ENCODE data around the gene CLIP2. TPM values are rescaled to one million over a fixed set of nuclear protein-coding genes. Genes with fewer than 3 reads are reported as not detected.
A peak's percentile ranks its signal among the peaks of the same experiment; 100 is the strongest.

Gene CLIP2
- total and polyA plus RNA-seq, 2 of the 4 experiments (the other 2 are of a cell fraction): 18.1 to 20.7 TPM

GRCh38 chr7:74404388-74404700 lies 115.1 kb downstream of the CLIP2 start:
- dilution Hi-C loops (cut with HindIII; ENCODE audit: low sequenced_read_pairs, unreplicated experiment): no loop called here
- H3K4me3 ChIP-seq (ENCODE audit: insufficient read depth, low read depth, low read length): no peak overlapping the region
- no peak overlapping the region for H3K14ac ChIP-seq (replicated peaks; ENCODE audit: low read depth, low read length)
- H3K56ac ChIP-seq (ENCODE audit: extremely low read depth, insufficient read depth, low read length): no peak overlapping the region
- H3K18ac ChIP-seq (ENCODE audit: low read depth, low read length): no peak overlapping the region
- H3K27me3 ChIP-seq (ENCODE audit: control insufficient read depth, insufficient read depth, low read length): no peaks in the 10 kb centered on the region
- H3K36me3 ChIP-seq (ENCODE audit: control insufficient read depth, insufficient read depth, low read length): peaks cover 41% of the 10 kb centered on the region
- H3K9me1 ChIP-seq (ENCODE audit: insufficient read depth, low read length): no peaks in the 10 kb centered on the region; the same call in 1 of the 2 replicates
- intact Hi-C loops (cut with micrococcal nuclease): no loop called here
- peaks cover 10% of the 10 kb centered on the region; the same call in 1 of the 2 replicates for H4K20me1 ChIP-seq (ENCODE audit: insufficient read depth, low read length)
- no peak overlapping the region for H3K4me2 ChIP-seq (ENCODE audit: low read depth, low read length)
- no TSS peak for BruUV-seq (replicated peaks)
- H3K4me1 ChIP-seq (ENCODE audit: control insufficient read depth, insufficient read depth, low read length): no peaks in the 10 kb centered on the region
- ChIA-PET POLR2A (ENCODE audit: unreplicated experiment) (no interaction called here), CTCF (no interaction called here)
- no peaks in the 10 kb centered on the region for H3K9me3 ChIP-seq (ENCODE audit: control insufficient read depth, insufficient read depth, low read length)
- DNase-seq: no peak
- no peak overlapping the region for H3K4ac ChIP-seq (ENCODE audit: low read depth, low read length)
- in situ Hi-C loops (cut with MboI; ENCODE audit: low sequenced_read_pairs): loop anchor here (5.0 kb wide), 1 partner anchor 197 kb away; no protein-coding TSS in a partner anchor
- peak overlapping the region; percentile 5 for H2AK9ac ChIP-seq (replicated peaks; ENCODE audit: low read depth, low read length, poor library complexity)
- no peak overlapping the region for H2BK120ac ChIP-seq (ENCODE audit: low read depth, low read length)
- no peak overlapping the region for H3K9ac ChIP-seq (ENCODE audit: low read depth, low read length)
- no peak overlapping the region for H2BK20ac ChIP-seq (ENCODE audit: low read depth, low read length)
- no peak overlapping the region for H2AFZ ChIP-seq (replicated peaks; ENCODE audit: low read length, poor library complexity)
- H3K23ac ChIP-seq (ENCODE audit: low read depth, low read length): no peak overlapping the region
- WGBS, 2 experiments (ENCODE audit: extremely low coverage in 2 of 2, insufficient read length in 1 of 2): 100% methylated on average over 1 of the region's 8 CpGs; no CpG with 5 or more reads in 1 of the 2 experiments
- H2AK5ac ChIP-seq (ENCODE audit: low read depth, low read length): no peak overlapping the region
- no peak overlapping the region for H4K8ac ChIP-seq (ENCODE audit: low read depth in 2 of 2, low read length in 2 of 2)
- TF ChIP-seq MAZ (IDR thresholded peaks at IDR 0.05; ENCODE audit: borderline replicate concordance, low read depth, low read length): no peak
- TF ChIP-seq CEBPB (IDR thresholded peaks at IDR 0.05; ENCODE audit: low read depth, low read length): no peak
- no peak overlapping the region for H4K5ac ChIP-seq (ENCODE audit: low read depth, low read length)
- ATAC-seq (ENCODE audit: low read depth): no peak
- H2BK5ac ChIP-seq (ENCODE audit: low read depth, low read length, poor library complexity, severe bottlenecking): no peak overlapping the region
- no peak overlapping the region for H4K91ac ChIP-seq (ENCODE audit: insufficient read depth, low read depth, low read length)
- no peak overlapping the region for H2BK15ac ChIP-seq (ENCODE audit: low read depth, low read length)
- no peaks in the 10 kb centered on the region for H3K79me1 ChIP-seq (ENCODE audit: low read depth in 1 of 2, low read length in 2 of 2)
- H3K27ac ChIP-seq (ENCODE audit: insufficient read depth, low read length): no peak overlapping the region
